ENCODE data around the gene B3GAT3.

B3GAT3 gene

DNA sequence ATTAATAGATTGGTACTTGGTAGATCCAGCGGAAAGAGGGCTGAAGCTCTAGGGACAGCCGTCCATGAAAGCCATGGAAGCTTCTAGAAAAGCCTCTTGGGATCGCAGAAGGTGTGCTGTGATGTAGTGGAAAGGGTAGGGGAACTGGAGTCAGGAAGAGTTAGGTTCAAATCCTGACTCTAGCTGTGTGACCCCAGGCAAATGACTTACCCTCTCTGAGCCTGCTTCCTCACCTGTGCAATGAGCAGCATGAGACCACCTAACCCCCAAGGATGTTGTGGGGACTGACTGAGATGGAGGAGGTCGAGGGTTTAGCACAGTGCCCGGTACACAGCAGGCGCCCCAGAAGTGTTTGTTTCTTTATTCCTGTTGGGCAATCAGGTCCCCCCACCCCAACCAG is 11.4 kb downstream of the B3GAT3 start:
- Histone ChIP-seq H3K9me3 (ENCODE audit: control insufficient read depth, insufficient read depth, low read length) (no peaks in the 10 kb centered on the region), H3K4me1 (ENCODE audit: control insufficient read depth, insufficient read depth, low read length) (no peaks in the 10 kb centered on the region), H3K27me3 (ENCODE audit: control insufficient read depth, insufficient read depth, low read length) (peaks cover 11% of the 10 kb centered on the region), H3K9ac (ENCODE audit: low read depth, low read length) (no peak overlapping the region), H3K36me3 (ENCODE audit: control insufficient read depth, insufficient read depth, low read length) (peaks cover 2% of the 10 kb centered on the region), H3K4me3 (ENCODE audit: low read depth, low read length) (no peak overlapping the region)

DNA sequence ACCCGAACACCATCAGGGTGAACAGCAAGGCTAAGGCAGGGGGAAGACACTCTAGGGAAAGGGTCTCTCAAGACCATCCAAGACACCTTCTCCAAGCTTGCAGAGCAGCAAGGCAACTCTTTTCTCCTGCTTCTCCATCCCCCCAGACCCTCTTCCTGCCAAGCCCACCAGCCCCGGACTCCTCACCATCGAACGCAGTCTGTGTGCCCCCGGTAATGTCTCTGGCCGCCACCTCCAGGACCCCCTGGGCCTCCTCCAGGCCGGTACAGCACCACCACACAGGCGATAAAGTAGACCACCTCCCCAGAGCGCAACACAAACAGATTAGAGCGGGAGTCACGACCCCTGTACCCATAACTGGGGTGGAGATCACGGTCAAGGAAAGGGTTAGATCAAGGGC is 13.0 kb downstream of the B3GAT3 start:
- H3K36me3 ChIP-seq (ENCODE audit: control insufficient read depth, insufficient read depth, low read length), result peaks cover 3% of the 10 kb centered on the region
- peaks cover 17% of the 10 kb centered on the region for H3K27me3 ChIP-seq (ENCODE audit: control insufficient read depth, insufficient read depth, low read length)
- H3K4me1 ChIP-seq (ENCODE audit: control insufficient read depth, insufficient read depth, low read length), result no peaks in the 10 kb centered on the region
- no peaks in the 10 kb centered on the region for H3K9me3 ChIP-seq (ENCODE audit: control insufficient read depth, insufficient read depth, low read length)
- no peak overlapping the region for H3K4me3 ChIP-seq (ENCODE audit: low read depth, low read length)
- no peak overlapping the region for H3K9ac ChIP-seq (ENCODE audit: low read depth, low read length)

DNA sequence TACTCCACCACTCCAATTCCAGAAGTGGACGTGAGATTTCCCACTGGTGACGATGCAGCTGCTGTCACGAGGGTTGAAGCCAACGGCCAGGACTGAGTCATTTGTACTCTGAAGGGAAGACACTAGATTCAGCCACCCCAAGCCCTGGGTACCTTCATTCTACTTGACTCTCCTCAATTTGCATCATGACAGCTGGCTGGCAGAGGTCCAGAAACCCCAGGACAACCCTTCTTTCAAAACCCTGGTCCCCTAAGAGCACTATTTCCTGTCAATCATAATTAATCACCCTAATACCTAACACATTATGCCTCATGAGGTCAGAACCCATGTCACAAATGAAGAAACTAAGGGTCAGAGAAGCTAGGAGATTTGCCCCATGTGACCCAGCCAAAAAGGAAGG is 14.1 kb downstream of the B3GAT3 start:
- Histone ChIP-seq H3K4me1 (ENCODE audit: control insufficient read depth, insufficient read depth, low read length) (no peaks in the 10 kb centered on the region), H3K27me3 (ENCODE audit: control insufficient read depth, insufficient read depth, low read length) (peaks cover 27% of the 10 kb centered on the region), H3K9ac (ENCODE audit: low read depth, low read length) (no peak overlapping the region), H3K4me3 (ENCODE audit: low read depth, low read length) (no peak overlapping the region), H3K36me3 (ENCODE audit: control insufficient read depth, insufficient read depth, low read length) (peaks cover 3% of the 10 kb centered on the region), H3K9me3 (ENCODE audit: control insufficient read depth, insufficient read depth, low read length) (no peaks in the 10 kb centered on the region)

DNA sequence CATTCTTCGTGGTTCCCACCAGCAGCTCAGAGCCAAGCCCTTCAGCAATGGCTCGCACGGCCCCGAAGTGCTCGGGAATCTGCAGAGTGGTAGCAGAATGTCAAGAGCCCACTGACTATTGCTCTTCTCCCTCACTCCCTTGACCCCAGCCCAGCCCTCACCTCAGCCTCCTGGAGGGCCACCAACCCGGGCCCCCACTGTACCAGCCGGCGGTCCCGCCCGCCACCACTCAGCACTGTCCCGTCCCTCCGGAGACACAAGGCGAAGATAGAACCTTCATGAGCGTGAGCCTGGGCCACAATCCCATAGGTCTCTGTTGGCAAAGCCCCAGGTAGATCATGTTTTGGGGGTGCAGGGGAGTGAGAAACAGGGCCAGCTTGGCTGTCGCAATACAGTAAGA is 15.9 kb downstream of the B3GAT3 start:
- Histone ChIP-seq H3K9me3 (ENCODE audit: control insufficient read depth, insufficient read depth, low read length) (no peaks in the 10 kb centered on the region), H3K4me3 (ENCODE audit: low read depth, low read length) (no peak overlapping the region), H3K4me1 (ENCODE audit: control insufficient read depth, insufficient read depth, low read length) (no peaks in the 10 kb centered on the region), H3K27me3 (ENCODE audit: control insufficient read depth, insufficient read depth, low read length) (peaks cover 20% of the 10 kb centered on the region), H3K36me3 (ENCODE audit: control insufficient read depth, insufficient read depth, low read length) (peaks cover 3% of the 10 kb centered on the region), H3K9ac (ENCODE audit: low read depth, low read length) (no peak overlapping the region)

DNA sequence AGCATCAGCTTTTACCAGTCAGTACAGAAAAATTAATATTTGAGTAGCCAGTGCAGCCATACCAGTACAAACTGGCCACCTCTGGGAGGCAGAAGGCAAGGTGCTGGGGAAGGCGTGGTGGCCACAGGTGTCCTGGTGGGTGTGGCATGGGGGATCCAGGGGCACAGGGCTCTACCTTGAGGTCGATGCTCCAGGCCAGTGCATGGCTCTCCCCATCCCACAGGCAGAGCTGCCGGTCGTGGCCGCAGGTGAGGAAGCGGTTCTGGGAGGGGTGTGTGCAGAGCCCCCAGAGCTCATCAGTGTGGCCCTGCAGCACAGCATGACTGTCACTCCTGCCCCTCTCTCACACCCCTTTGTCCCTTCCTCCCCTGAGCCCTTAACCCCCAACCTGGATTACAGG is 16.3 kb downstream of the B3GAT3 start:
- peaks cover 3% of the 10 kb centered on the region for H3K36me3 ChIP-seq (ENCODE audit: control insufficient read depth, insufficient read depth, low read length)
- peaks cover under 1% of the 10 kb centered on the region for H3K4me1 ChIP-seq (ENCODE audit: control insufficient read depth, insufficient read depth, low read length)
- H3K4me3 ChIP-seq (ENCODE audit: low read depth, low read length), result no peak overlapping the region
- H3K27me3 ChIP-seq (ENCODE audit: control insufficient read depth, insufficient read depth, low read length), result peaks cover 19% of the 10 kb centered on the region
- H3K9ac ChIP-seq (ENCODE audit: low read depth, low read length), result no peak overlapping the region
- no peaks in the 10 kb centered on the region for H3K9me3 ChIP-seq (ENCODE audit: control insufficient read depth, insufficient read depth, low read length)

DNA sequence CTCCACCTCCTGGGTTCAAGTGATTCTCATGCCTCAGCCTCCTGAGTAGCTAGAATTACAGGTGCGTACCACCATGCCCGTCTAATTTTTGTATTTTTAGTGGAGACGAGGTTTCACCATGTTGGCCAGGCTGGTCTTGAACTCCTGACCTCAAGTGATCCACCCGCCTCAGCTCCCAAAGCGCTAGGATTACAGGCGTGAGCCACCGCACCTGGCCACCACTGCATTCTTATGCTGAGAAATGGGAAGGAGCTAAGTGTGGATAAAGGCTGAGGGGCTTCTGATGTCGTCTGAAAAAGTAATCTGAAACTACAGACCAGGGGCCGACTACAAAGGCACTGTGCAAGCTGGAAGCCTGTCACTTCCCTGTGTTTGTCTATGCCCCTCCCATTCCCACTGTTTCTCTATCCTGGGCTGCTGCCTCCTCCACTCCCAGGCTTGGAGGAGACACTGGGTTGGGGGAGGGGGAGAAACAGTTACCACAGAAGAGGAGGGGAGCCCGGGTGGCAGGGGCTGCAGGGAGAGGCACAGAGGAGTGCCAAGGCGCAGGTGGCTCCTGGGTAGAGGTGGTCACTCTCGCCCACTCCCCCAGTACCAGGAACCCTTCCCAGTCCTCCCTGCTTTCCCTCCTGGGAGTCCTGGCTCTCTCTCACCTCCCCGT is 17.2 kb downstream of the B3GAT3 start:
- peaks cover 5% of the 10 kb centered on the region for H3K36me3 ChIP-seq (ENCODE audit: control insufficient read depth, insufficient read depth, low read length)
- no peaks in the 10 kb centered on the region for H3K9me3 ChIP-seq (ENCODE audit: control insufficient read depth, insufficient read depth, low read length)
- H3K27me3 ChIP-seq (ENCODE audit: control insufficient read depth, insufficient read depth, low read length), result peaks cover 17% of the 10 kb centered on the region
- no peak overlapping the region for H3K4me3 ChIP-seq (ENCODE audit: low read depth, low read length)
- peaks cover 9% of the 10 kb centered on the region for H3K4me1 ChIP-seq (ENCODE audit: control insufficient read depth, insufficient read depth, low read length)
- peak overlapping the region; percentile 47 for H3K9ac ChIP-seq (ENCODE audit: low read depth, low read length)

DNA sequence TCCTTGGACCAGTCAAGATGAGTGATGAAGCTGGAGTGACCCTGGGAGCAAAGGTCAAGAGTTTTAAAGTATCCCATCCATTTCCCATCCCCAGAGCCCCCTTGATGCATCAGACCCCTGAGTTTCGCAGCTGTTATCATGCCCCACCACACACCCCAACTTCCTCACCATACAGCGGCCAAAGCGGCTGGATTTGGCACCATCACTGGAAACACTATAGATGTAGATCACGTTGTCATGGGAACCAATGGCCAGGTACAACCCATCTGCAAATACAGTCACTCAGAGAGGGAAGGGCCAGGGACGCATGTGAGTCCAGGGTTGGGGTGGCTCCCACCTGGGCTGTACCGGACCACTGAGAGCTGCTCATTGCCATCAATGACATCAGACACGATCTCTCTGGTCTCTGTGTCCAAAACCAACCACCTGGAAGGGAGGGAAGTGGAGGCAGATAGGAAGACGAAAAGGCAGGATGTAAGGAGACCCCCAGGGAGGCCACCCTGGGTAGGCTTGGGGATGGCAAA is 17.9 kb downstream of the B3GAT3 start:
- no peak overlapping the region for H3K9ac ChIP-seq (ENCODE audit: low read depth, low read length)
- peaks cover 17% of the 10 kb centered on the region for H3K27me3 ChIP-seq (ENCODE audit: control insufficient read depth, insufficient read depth, low read length)
- peaks cover 5% of the 10 kb centered on the region for H3K36me3 ChIP-seq (ENCODE audit: control insufficient read depth, insufficient read depth, low read length)
- H3K4me3 ChIP-seq (ENCODE audit: low read depth, low read length), result no peak overlapping the region
- H3K9me3 ChIP-seq (ENCODE audit: control insufficient read depth, insufficient read depth, low read length), result no peaks in the 10 kb centered on the region
- peaks cover 11% of the 10 kb centered on the region for H3K4me1 ChIP-seq (ENCODE audit: control insufficient read depth, insufficient read depth, low read length)

DNA sequence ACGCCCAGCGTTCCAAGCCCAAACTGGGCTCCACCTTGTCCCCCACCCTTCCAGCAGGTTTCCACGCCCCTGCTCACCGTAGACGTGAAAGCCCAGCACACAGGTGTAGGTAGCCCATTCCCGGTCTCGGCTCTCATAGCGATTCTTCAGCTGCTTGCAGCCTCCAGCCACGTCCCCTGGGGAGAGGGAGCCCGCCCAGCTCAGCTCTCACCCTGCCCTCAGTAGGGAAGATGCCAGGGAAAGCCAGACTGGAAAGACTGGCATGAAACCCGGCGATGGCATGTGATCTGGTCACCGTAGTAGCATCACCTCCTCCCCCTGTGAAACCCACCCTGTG is 18.7 kb downstream of the B3GAT3 start:
- Histone ChIP-seq H3K4me1 (ENCODE audit: control insufficient read depth, insufficient read depth, low read length) (peaks cover 11% of the 10 kb centered on the region), H3K9ac (ENCODE audit: low read depth, low read length) (no peak overlapping the region), H3K4me3 (ENCODE audit: low read depth, low read length) (peak overlapping the region; percentile 86), H3K9me3 (ENCODE audit: control insufficient read depth, insufficient read depth, low read length) (no peaks in the 10 kb centered on the region), H3K36me3 (ENCODE audit: control insufficient read depth, insufficient read depth, low read length) (peaks cover 9% of the 10 kb centered on the region), H3K27me3 (ENCODE audit: control insufficient read depth, insufficient read depth, low read length) (peaks cover 17% of the 10 kb centered on the region)

DNA sequence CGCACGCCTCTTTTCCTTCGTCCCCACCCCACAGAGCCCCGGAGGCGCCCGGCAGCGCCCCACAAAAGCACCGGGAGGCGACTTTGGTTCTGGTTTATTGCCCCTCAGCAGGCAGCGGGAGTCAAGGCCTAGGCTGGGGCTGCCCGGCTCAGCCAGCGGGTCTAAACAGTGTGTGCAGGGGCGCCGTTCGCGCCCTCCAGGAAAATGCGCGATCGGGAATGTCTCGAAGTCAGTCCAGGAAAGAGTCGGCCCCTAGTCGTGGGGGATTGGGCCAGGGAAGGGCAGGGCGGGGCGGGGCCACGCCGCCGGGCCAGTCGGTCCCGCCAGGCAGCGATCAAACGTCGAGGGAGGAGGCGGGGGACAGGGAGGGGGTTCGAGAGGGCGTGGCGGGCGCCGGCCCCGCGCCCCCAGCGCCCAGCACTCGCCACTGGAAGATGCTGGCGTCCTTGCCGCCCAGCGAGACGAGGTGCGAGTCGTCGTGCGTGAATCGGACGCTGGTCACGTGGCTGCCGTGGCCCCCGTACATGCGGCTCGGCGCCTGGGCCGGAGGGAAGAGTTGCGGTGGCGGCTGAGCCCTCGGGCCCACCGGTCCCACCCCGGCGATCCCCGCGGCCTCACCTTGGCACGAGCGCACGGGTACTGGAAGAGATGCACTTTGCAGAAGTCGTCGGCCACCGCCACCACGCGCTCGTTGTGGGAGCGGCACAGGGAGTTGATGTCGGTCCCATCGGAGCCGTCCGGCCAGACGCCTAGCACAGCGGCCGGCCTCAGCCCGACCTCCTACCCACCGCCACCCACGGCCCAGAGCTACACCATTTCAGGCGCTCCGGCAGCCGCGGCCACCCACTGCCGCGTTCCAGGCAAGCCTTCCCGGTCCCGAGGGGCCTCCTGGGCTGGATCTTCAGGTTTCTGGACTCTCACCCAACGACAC is 19.4 kb downstream of the B3GAT3 start:
- peak overlapping the region; percentile 48 for H3K9ac ChIP-seq (ENCODE audit: low read depth, low read length)
- H3K36me3 ChIP-seq (ENCODE audit: control insufficient read depth, insufficient read depth, low read length), result peaks cover 16% of the 10 kb centered on the region
- H3K9me3 ChIP-seq (ENCODE audit: control insufficient read depth, insufficient read depth, low read length), result no peaks in the 10 kb centered on the region
- peaks cover 11% of the 10 kb centered on the region for H3K4me1 ChIP-seq (ENCODE audit: control insufficient read depth, insufficient read depth, low read length)
- peaks cover 17% of the 10 kb centered on the region for H3K27me3 ChIP-seq (ENCODE audit: control insufficient read depth, insufficient read depth, low read length)
- H3K4me3 ChIP-seq (ENCODE audit: low read depth, low read length), result peak overlapping the region; percentile 86

DNA sequence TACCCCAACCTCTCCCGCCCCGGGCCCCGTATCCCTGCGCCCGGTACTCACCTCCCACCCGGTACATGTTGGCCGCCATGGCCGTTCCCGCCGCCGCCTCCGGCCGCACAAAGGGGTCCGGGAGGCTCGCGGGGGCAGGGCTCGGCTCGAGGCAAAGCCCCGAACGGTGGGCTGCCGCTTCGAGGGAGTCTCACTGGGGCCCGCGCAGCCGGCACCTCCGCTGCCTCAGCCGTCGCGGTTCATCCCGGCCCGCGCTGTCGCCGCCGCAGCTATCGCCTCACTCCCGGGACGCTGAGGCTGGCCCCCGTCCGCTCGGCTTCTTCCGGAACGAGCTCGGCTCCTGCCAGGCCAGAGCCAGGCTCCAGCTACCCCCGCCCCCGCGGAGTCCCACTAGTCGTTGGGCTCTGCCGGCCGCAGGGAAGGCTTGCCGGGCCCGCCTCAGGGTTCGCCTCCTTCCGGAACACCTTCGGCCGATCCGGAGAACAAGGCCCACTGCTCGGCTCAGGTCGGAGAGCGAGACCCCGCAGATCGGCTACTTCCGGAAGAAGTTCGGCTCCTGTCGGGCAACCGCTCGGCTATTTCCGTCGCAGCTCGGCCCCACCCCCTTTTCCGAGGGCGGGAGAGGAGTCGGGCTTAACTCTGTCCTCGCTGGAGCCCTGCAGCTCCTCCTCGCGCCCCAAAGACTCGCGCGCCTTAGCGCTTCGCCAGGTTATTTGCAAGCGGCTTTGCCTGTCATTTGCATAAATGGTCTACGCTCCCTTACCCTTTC is 20.2 kb downstream of the B3GAT3 start, which contains the start of gene MTA2:
MTA2 (minus strand) TSS at position 494 of the 769 bp plus-strand sequence; CDS start at position 79, 415 bp downstream.
- H3K4me1 ChIP-seq (ENCODE audit: control insufficient read depth, insufficient read depth, low read length), result peaks cover 11% of the 10 kb centered on the region
- peaks cover 17% of the 10 kb centered on the region for H3K27me3 ChIP-seq (ENCODE audit: control insufficient read depth, insufficient read depth, low read length)
- peak within 1 kb of the TSS; percentile 87 for H3K9ac ChIP-seq (ENCODE audit: low read depth, low read length)
- H3K36me3 ChIP-seq (ENCODE audit: control insufficient read depth, insufficient read depth, low read length), result peaks cover 22% of the 10 kb centered on the region
- no peaks in the 10 kb centered on the region for H3K9me3 ChIP-seq (ENCODE audit: control insufficient read depth, insufficient read depth, low read length)
- peak within 1 kb of the TSS; percentile 86 for H3K4me3 ChIP-seq (ENCODE audit: low read depth, low read length)

DNA sequence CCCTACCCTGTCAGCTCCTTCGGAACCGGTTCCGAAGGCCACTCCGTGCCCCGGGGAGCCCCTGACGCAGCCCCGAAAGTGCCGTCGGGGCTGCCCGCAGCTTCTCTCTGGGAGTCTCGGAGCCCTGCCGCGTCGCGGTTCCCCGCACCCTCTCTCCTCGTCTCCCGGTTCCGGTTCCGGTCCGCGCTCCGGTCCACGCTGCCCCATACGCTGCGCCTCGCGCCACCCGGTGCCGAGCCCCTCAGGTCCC is 20.7 kb downstream of the B3GAT3 start:
- H3K9ac ChIP-seq (ENCODE audit: low read depth, low read length), result peak overlapping the region; percentile 87
- peaks cover 25% of the 10 kb centered on the region for H3K36me3 ChIP-seq (ENCODE audit: control insufficient read depth, insufficient read depth, low read length)
- H3K27me3 ChIP-seq (ENCODE audit: control insufficient read depth, insufficient read depth, low read length), result peaks cover 17% of the 10 kb centered on the region
- H3K9me3 ChIP-seq (ENCODE audit: control insufficient read depth, insufficient read depth, low read length), result no peaks in the 10 kb centered on the region
- peak overlapping the region; percentile 86 for H3K4me3 ChIP-seq (ENCODE audit: low read depth, low read length)
- peaks cover 11% of the 10 kb centered on the region for H3K4me1 ChIP-seq (ENCODE audit: control insufficient read depth, insufficient read depth, low read length)
